ENCODE measurements around the gene INTS4. TPM values are rescaled to one million over a fixed set of nuclear protein-coding genes. Genes with fewer than 3 reads are reported as not detected.

Gene INTS4
- total RNA-seq, 4 donors from 2014 or later, result 18.8 to 73.9 (median 26.4) TPM

GRCh38 chr11:78010304-78010703, 15.8 kb upstream of the INTS4 start:
- 96% methylated on average over 1 of the region's 1 CpG for WGBS
- Histone ChIP-seq H3K4me3 (no peak overlapping the region), H3K27me3 (no peaks in the 10 kb centered on the region), H3K4me1 (no peaks in the 10 kb centered on the region), H3K27ac (no peak overlapping the region), H3K36me3 (no peaks in the 10 kb centered on the region), H3K9me3 (no peaks in the 10 kb centered on the region)
- TF ChIP-seq CTCF (IDR thresholded peaks at IDR 0.05), result no peak
- no peak for TF ChIP-seq POLR2A (IDR thresholded peaks at IDR 0.05)
- no peak for TF ChIP-seq POLR2AphosphoS5 (IDR thresholded peaks at IDR 0.05)
- TF ChIP-seq EP300 (IDR thresholded peaks at IDR 0.05), result no peak
- no peak for DNase-seq (ENCODE audit: low spot score in 2 of 2)

- H3K27ac ChIP-seq, result no peak overlapping the region
- WGBS, result 95% methylated on average over 2 of the region's 2 CpGs
- H3K27me3 ChIP-seq, result peaks cover 4% of the 10 kb centered on the region
- no peaks in the 10 kb centered on the region for H3K36me3 ChIP-seq
- H3K4me3 ChIP-seq, result no peak overlapping the region
- H3K9me3 ChIP-seq, result no peaks in the 10 kb centered on the region
- no peaks in the 10 kb centered on the region for H3K4me1 ChIP-seq
- DNase-seq (ENCODE audit: low spot score in 2 of 2), result no peak
- TF ChIP-seq POLR2AphosphoS5 (IDR thresholded peaks at IDR 0.05), result no peak
- no peak for TF ChIP-seq EP300 (IDR thresholded peaks at IDR 0.05)
- no peak for TF ChIP-seq POLR2A (IDR thresholded peaks at IDR 0.05)
- TF ChIP-seq CTCF (IDR thresholded peaks at IDR 0.05), result no peak
Measured at GRCh38 chr11:78009062-78009461, 14.6 kb upstream of the INTS4 start.

GRCh38 chr11:78000193-78000592, 5.7 kb upstream of the INTS4 start:
- Histone ChIP-seq H3K4me3 (no peak overlapping the region), H3K4me1 (peaks cover 3% of the 10 kb centered on the region), H3K36me3 (no peaks in the 10 kb centered on the region), H3K9me3 (no peaks in the 10 kb centered on the region), H3K27ac (no peak overlapping the region), H3K27me3 (peaks cover 4% of the 10 kb centered on the region)
- TF ChIP-seq POLR2A (IDR thresholded peaks at IDR 0.05) (no peak), EP300 (IDR thresholded peaks at IDR 0.05) (no peak), POLR2AphosphoS5 (IDR thresholded peaks at IDR 0.05) (no peak), CTCF (IDR thresholded peaks at IDR 0.05) (peak in 1 of 2 donors; percentile 59)
- WGBS, result 0% methylated on average over 1 of the region's 1 CpG
- DNase-seq (ENCODE audit: low spot score in 2 of 2), result no peak

- Histone ChIP-seq H3K36me3 (no peaks in the 10 kb centered on the region), H3K4me3 (no peak overlapping the region), H3K9me3 (no peaks in the 10 kb centered on the region), H3K27ac (no peak overlapping the region), H3K27me3 (peaks cover 4% of the 10 kb centered on the region), H3K4me1 (peaks cover 5% of the 10 kb centered on the region)
- DNase-seq (ENCODE audit: low spot score in 2 of 2), result no peak
- no peak for TF ChIP-seq POLR2A (IDR thresholded peaks at IDR 0.05)
- no peak for TF ChIP-seq CTCF (IDR thresholded peaks at IDR 0.05)
- TF ChIP-seq EP300 (IDR thresholded peaks at IDR 0.05), result no peak
- no peak for TF ChIP-seq POLR2AphosphoS5 (IDR thresholded peaks at IDR 0.05)
- 83% methylated on average over 1 of the region's 1 CpG for WGBS
Measured at GRCh38 chr11:77999446-78000030, 5.1 kb upstream of the INTS4 start.

GRCh38 chr11:77993902-77994301, 566 bp downstream of the INTS4 start:
- H3K4me3 ChIP-seq, result peak overlapping the region; percentile 55
- TF ChIP-seq POLR2AphosphoS5 (IDR thresholded peaks at IDR 0.05) (no peak), CTCF (IDR thresholded peaks at IDR 0.05) (no peak), EP300 (IDR thresholded peaks at IDR 0.05) (no peak), POLR2A (IDR thresholded peaks at IDR 0.05) (no peak)
- no peak for DNase-seq (ENCODE audit: low spot score in 2 of 2)
- peaks cover 20% of the 10 kb centered on the region for H3K4me1 ChIP-seq
- no peaks in the 10 kb centered on the region for H3K27me3 ChIP-seq
- WGBS, result under 1% methylated on average over 11 of the region's 11 CpGs
- peak overlapping the region; percentile 82 for H3K27ac ChIP-seq
- peaks cover 22% of the 10 kb centered on the region for H3K36me3 ChIP-seq
- no peaks in the 10 kb centered on the region for H3K9me3 ChIP-seq
